ENCODE measurements around the gene CALCOCO2.

DNA sequence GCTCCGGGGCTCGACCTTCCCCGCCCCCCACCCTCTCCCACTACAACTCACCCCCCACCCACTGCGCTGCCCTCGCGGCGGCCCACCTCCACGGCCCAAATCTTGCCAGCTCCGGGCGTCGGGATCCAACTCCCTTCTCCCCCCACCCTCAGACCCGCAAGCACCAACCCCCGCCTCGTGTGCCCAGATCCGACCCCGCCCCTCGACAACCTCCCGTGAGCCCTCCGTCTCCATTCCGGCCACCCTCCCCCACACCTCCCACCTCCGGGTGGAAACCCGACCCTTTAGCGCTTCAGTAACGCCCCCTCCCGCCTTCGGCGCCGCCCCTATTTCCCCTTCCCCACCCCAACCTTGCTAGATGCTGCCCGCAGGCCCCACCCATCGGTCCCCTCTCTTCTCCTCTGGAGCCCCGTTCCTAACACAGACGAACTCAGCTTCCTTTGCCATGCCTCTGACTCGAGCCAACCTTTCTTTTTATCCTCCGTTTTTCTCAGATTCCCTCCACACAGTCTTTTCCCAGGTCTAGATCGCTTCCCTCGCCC, 78.1 kb downstream of the CALCOCO2 start:
- TF ChIP-seq POLR2A (IDR thresholded peaks at IDR 0.05), result no peak
- TF ChIP-seq, protein P1, sequence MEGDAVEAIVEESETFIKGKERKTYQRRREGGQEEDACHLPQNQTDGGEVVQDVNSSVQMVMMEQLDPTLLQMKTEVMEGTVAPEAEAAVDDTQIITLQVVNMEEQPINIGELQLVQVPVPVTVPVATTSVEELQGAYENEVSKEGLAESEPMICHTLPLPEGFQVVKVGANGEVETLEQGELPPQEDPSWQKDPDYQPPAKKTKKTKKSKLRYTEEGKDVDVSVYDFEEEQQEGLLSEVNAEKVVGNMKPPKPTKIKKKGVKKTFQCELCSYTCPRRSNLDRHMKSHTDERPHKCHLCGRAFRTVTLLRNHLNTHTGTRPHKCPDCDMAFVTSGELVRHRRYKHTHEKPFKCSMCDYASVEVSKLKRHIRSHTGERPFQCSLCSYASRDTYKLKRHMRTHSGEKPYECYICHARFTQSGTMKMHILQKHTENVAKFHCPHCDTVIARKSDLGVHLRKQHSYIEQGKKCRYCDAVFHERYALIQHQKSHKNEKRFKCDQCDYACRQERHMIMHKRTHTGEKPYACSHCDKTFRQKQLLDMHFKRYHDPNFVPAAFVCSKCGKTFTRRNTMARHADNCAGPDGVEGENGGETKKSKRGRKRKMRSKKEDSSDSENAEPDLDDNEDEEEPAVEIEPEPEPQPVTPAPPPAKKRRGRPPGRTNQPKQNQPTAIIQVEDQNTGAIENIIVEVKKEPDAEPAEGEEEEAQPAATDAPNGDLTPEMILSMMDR (IDR thresholded peaks at IDR 0.05), result no peak

Data from heart left ventricle (tissue), 13 donors.